Epithelial cell of esophagus (primary cell): ENCODE data around the gene IFT43.

Experiments used
- DNase-seq: peaks from one replicate; pipeline ENCODE4 v3.0.0; 2010; ENCODE audit warnings: low read depth
- H3K4me3 ChIP-seq: 2 replicates; pipeline ENCODE4 v1.5.1; 2011; ENCODE audit warnings: mild to moderate bottlenecking, low read length, control low read depth
- TF ChIP-seq, protein P1 (sequence below): IDR thresholded peaks from 2 replicates; pipeline ENCODE4 v1.5.1; 2011; ENCODE audit warnings: low read depth, mild to moderate bottlenecking, low read length, control low read depth, inconsistent platforms; ENCODE audit not compliant: insufficient read depth; ENCODE audit errors: missing control alignments

IFT43 gene

DNA sequence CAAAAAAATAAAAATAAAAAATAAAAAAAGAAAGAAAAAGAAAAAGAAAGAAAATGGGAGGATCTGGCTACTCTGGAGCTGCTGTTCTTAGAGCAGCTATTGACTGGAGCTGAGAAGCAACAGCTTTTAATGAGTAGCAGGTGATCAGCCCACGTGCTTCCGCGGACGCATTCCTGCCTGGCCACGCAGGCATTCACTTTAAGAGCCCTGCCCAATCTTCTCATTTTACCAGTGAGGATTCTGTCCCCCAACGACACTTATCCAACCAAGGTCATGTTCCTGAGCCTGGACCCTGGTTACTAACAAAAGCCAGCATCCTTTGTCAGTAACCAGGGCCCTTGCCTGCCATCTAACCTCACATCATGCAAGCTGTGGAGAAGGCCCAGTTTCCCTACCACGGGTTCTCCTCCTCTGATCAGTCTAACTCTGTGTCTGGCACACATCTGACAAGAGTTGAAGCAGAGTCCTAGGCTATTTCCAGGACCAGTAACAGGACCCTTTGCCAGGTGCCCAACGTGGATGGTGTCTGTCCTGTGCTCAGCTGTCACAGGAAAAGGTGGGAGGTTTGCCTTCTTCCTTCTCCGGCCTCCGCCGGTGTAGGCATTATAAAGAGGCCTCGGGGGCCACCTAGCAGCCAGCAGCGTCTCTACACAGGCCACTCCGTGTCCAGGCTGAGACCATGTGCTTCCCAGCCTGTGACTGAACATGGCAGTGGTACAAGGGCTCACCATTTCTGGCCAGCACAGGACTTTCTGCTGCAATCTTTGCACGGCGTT is 105.2 kb downstream of the IFT43 start:
- DNase-seq, result no peak
- TF ChIP-seq, protein P1, sequence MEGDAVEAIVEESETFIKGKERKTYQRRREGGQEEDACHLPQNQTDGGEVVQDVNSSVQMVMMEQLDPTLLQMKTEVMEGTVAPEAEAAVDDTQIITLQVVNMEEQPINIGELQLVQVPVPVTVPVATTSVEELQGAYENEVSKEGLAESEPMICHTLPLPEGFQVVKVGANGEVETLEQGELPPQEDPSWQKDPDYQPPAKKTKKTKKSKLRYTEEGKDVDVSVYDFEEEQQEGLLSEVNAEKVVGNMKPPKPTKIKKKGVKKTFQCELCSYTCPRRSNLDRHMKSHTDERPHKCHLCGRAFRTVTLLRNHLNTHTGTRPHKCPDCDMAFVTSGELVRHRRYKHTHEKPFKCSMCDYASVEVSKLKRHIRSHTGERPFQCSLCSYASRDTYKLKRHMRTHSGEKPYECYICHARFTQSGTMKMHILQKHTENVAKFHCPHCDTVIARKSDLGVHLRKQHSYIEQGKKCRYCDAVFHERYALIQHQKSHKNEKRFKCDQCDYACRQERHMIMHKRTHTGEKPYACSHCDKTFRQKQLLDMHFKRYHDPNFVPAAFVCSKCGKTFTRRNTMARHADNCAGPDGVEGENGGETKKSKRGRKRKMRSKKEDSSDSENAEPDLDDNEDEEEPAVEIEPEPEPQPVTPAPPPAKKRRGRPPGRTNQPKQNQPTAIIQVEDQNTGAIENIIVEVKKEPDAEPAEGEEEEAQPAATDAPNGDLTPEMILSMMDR, result no peak
- H3K4me3 ChIP-seq, result no peak overlapping the region

DNA sequence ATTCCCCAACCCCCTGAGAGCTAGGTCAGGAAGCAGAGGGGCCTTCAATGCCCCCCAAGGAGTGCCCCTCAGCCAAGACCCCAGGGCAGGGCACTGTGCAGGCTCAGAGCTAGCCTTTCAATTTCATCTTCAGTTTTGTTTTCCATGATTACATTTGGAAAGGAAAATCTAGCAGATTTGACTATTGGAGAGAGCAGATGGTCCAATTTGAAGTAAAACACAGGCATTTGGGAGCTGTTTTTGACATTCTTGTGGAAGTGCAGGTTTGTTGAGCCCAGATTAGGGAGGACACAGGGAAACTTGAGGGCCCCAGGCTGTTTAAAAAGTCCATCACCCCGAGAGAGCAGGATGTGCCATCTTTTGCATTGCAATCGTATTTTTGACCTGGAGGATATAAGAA is 107.5 kb downstream of the IFT43 start:
- DNase-seq, result no peak
- no peak overlapping the region for H3K4me3 ChIP-seq
- TF ChIP-seq, protein P1, result no peak

DNA sequence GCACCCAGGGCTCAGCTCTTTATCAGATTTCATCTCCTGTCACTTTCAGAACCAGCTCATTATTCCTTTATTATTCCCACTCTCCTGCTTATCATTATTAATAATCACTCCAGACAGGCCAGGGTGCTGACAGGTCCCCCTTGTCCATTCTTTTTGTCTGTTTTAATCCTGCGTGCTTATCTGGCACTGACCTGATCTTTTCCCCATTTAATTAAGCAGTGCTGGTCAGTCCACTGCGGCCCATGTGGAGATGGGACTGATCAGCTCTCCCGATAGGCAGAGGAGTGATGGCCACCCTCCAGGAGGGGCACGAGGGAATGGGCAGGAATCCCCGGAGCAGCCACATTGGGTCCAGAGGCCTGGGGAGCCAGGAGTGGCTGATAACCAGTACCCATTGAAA is 110.7 kb downstream of the IFT43 start:
- DNase-seq, result no peak
- no peak overlapping the region for H3K4me3 ChIP-seq
- TF ChIP-seq, protein P1, result no peak

DNA sequence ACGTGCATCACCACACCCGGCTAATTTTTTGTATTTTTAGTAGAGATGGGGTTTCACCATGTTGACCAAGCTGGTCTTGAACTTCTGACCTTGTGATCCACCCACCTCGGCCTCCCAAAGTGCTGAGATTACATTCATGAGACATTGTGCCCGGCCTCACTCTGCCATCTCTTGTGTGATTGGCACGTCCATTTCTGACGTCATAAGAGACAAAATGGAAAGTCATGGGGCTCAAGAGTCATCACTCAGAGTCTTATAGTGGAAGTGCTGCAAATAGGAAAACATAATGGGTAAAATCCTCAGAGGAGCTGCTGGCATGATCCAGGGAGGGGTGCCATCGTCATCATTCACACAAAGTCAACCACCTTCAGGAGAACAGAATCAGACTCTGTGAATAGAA is 112.0 kb downstream of the IFT43 start:
- TF ChIP-seq, protein P1, result no peak
- DNase-seq, result no peak
- no peak overlapping the region for H3K4me3 ChIP-seq

DNA sequence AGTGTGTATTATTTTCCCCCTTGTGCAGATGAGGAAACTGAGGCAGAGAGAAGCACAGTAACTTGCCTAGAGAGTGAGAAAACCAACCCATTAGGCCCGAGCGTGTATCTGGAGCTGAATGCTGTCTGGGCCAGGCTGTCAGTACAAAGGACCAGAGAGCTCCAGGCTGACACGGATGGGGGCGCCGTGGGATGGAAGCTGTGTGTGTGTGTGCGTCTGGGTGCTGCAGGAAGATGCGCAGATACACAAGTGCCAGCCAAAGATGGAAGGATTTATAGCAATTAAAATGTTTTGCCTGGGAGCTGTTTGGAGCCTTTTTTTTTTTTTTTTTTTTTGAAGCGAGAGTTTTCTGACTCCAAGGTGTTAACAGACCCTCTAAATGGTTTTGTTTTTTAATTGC is 112.5 kb downstream of the IFT43 start:
- TF ChIP-seq, protein P1, result no peak
- H3K4me3 ChIP-seq, result no peak overlapping the region
- DNase-seq, result no peak

DNA sequence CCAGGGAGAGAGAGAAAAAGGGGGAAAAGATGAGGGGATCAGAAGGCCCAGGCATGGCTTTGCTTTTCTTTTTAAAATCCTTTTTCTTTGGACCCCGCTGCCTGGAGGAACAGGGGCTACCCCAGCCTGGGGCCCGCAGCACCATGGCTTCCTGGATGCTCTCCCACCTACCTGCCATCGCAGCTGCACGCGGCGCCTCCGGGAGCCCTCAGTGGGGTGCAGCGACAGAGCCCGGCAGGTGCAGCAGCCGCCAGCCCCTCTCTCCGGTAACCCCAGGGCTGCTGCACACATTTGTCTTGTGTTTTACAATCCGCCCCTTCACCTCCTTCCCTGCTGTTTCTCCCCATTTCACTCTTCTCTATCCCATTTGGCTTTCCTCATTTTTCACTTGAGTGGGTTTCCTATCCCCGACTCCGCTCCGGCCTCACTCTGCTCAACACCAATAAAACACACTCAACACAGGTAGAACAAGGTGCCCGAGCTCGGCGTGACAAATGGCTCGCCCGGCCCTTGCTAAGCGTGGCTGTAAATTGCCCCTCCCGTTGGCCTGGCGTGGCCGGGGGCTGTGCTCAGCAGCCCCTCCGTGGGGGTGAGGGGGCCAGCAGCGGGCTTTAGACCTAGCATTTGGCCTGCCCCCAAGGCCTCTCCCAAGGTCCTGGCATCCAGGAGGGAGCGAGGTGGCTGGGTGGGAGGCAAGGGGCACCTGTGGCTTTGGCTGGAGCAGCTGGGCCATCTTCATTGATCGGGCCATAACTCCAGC is 113.5 kb downstream of the IFT43 start:
- DNase-seq, result no peak
- no peak overlapping the region for H3K4me3 ChIP-seq
- TF ChIP-seq, protein P1, result no peak
